Transverse colon (tissue), 4 donors: ENCODE results near the gene SLC4A4.

Source experiments
- CTCF ChIP-seq, 5 experiments: fragments of 200-600 bp in 3 of 5; fragments of 450-650 bp in 2 of 5; sonication (generic) in 3 of 5; IDR thresholded peaks; 1 replicate in 2 of 5; 2 replicates in 3 of 5; pipeline ENCODE4 v1.5.1; 2016 to 2017; ENCODE audit warnings: antibody characterized with exemption in 5 of 5, inconsistent platforms in 3 of 5, mild to moderate bottlenecking in 2 of 5, moderate library complexity in 1 of 5
- EP300 ChIP-seq: sonication (generic); formaldehyde crosslinking; IDR thresholded peaks from one replicate; pipeline ENCODE4 v1.6.1; 2017; ENCODE audit warnings: antibody characterized with exemption, low read depth
- POLR2A ChIP-seq: fragments of 450-650 bp; IDR thresholded peaks from one replicate; pipeline ENCODE4 v1.6.1; 2016; ENCODE audit warnings: antibody characterized with exemption, mild to moderate bottlenecking, moderate library complexity
- POLR2AphosphoS5 ChIP-seq, 3 donors: sonication (generic); formaldehyde crosslinking; IDR thresholded peaks; one replicate each; pipeline ENCODE4 v1.6.1; 2016; ENCODE audit warnings: antibody characterized with exemption in 3 of 3

- TF ChIP-seq CTCF (IDR thresholded peaks at IDR 0.05): no peak
- TF ChIP-seq EP300: no peak
- TF ChIP-seq POLR2A: no peak
- TF ChIP-seq POLR2AphosphoS5 (IDR thresholded peaks at IDR 0.05): no peak
Observed at GRCh38 chr4:71449878-71450277, 111.1 kb downstream of the SLC4A4 start.
